Cardiac fibroblast (primary cell): Measurements from ENCODE around the gene OGFR.

Source experiments
- DNase-seq, 2 donors: peaks; one replicate each; pipeline versions ENCODE4 v3.0.0 to v3.0.0-alpha.2; 2010; ENCODE audit warnings: low read depth in 2 of 2
- H3K4me3 ChIP-seq, 2 donors: replicated peaks in 1 of 2; 1 replicate in 1 of 2; 2 replicates in 1 of 2; pipeline ENCODE4 v1.5.1; 2011; ENCODE audit warnings: low read depth in 2 of 2, low read length in 2 of 2, mild to moderate bottlenecking in 2 of 2, moderate library complexity in 1 of 2
- CTCF ChIP-seq: IDR thresholded peaks from one replicate; pipeline ENCODE4 v1.5.1; 2011; ENCODE audit warnings: low read depth, mild to moderate bottlenecking, low read length, inconsistent platforms

Gene OGFR

GRCh38 chr20:62790075-62790474 lies 14.6 kb upstream of the OGFR start:
- no peak overlapping the region for H3K4me3 ChIP-seq
- no peak for TF ChIP-seq CTCF
- no peak for DNase-seq

- peak; percentile 97 for TF ChIP-seq CTCF
- peak; percentile 93 to 95 for DNase-seq
- H3K4me3 ChIP-seq, result no peak overlapping the region
These were observed 13.1 kb upstream of the OGFR start for GRCh38 chr20:62791301-62792181.

- no peak overlapping the region for H3K4me3 ChIP-seq
- DNase-seq, result peak in 1 of 2 donors; percentile 69
- TF ChIP-seq CTCF, result no peak
These were observed 12.3 kb upstream of the OGFR start for GRCh38 chr20:62792182-62792939.

- no peak overlapping the region for H3K4me3 ChIP-seq
- no peak for DNase-seq
- TF ChIP-seq CTCF, result no peak
These were observed 11.5 kb upstream of the OGFR start for GRCh38 chr20:62792940-62793756.

GRCh38 chr20:62793757-62794006 lies 11.0 kb upstream of the OGFR start:
- no peak for DNase-seq
- no peak for TF ChIP-seq CTCF
- H3K4me3 ChIP-seq, result peak overlapping the region in 1 of 2 donors; percentile 36

GRCh38 chr20:62794007-62794724 lies 10.5 kb upstream of the OGFR start:
- peak; percentile 96 to 99 for DNase-seq
- H3K4me3 ChIP-seq, result peak overlapping the region; percentile 60 to 66
- no peak for TF ChIP-seq CTCF
